Measurements from ENCODE around the gene MANBA.

The MANBA gene

DNA sequence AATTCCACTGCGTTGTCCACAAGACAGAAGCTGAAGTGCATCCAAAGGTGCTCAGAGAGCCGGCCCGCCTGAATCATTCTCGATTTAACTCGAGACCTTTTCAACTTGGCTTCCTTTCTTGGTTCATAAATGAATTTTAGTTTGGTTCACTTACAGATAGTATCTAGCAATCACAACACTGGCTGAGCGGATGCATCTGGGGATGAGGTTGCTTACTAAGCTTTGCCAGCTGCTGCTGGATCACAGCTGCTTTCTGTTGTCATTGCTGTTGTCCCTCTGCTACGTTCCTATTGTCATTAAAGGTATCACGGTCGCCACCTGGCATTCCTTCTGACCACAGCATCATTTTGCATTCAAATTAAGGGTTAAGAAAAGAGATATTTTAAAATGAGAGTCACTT lies 144.1 kb downstream of the MANBA start:
- H3K79me2 ChIP-seq (ENCODE audit: insufficient read depth, low read length) = no peaks in the 10 kb centered on the region
- H3K9ac ChIP-seq (ENCODE audit: low read length) = no peak overlapping the region
- H3F3A ChIP-seq (ENCODE audit: insufficient read depth) = no peaks in the 10 kb centered on the region
- no peaks in the 10 kb centered on the region for H3K9me2 ChIP-seq (replicated peaks; ENCODE audit: insufficient read depth, low read length)
- no peak overlapping the region for H3K4me2 ChIP-seq (ENCODE audit: low read depth, low read length, poor library complexity, severe bottlenecking)
- no peak overlapping the region for H3K27ac ChIP-seq (ENCODE audit: low read depth, low read length)
- H3K27me3 ChIP-seq (ENCODE audit: low read length) = no peaks in the 10 kb centered on the region
- no peaks in the 10 kb centered on the region for H3K9me3 ChIP-seq (ENCODE audit: insufficient read depth, low read length)
- H3K4me3 ChIP-seq (ENCODE audit: insufficient read depth, low read length, poor library complexity, severe bottlenecking) = no peak overlapping the region
- no peak overlapping the region for H2AFZ ChIP-seq (ENCODE audit: low read depth, low read length, severe bottlenecking)
- no peaks in the 10 kb centered on the region for H4K20me1 ChIP-seq (ENCODE audit: low read depth, low read length)
- TF ChIP-seq, protein P1, sequence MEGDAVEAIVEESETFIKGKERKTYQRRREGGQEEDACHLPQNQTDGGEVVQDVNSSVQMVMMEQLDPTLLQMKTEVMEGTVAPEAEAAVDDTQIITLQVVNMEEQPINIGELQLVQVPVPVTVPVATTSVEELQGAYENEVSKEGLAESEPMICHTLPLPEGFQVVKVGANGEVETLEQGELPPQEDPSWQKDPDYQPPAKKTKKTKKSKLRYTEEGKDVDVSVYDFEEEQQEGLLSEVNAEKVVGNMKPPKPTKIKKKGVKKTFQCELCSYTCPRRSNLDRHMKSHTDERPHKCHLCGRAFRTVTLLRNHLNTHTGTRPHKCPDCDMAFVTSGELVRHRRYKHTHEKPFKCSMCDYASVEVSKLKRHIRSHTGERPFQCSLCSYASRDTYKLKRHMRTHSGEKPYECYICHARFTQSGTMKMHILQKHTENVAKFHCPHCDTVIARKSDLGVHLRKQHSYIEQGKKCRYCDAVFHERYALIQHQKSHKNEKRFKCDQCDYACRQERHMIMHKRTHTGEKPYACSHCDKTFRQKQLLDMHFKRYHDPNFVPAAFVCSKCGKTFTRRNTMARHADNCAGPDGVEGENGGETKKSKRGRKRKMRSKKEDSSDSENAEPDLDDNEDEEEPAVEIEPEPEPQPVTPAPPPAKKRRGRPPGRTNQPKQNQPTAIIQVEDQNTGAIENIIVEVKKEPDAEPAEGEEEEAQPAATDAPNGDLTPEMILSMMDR (IDR thresholded peaks at IDR 0.05; ENCODE audit: insufficient read depth, low read length, poor library complexity, severe bottlenecking) = no peak
- TF ChIP-seq EZH2phosphoT487 (conservative IDR thresholded peaks at IDR 0.05; ENCODE audit: low read length) = no peak
- no peaks in the 10 kb centered on the region for H3K36me3 ChIP-seq (ENCODE audit: low read length)

- no peak overlapping the region for H3K27ac ChIP-seq (ENCODE audit: low read depth, low read length)
- H4K20me1 ChIP-seq (ENCODE audit: low read depth, low read length) = no peaks in the 10 kb centered on the region
- no peaks in the 10 kb centered on the region for H3F3A ChIP-seq (ENCODE audit: insufficient read depth)
- no peaks in the 10 kb centered on the region for H3K27me3 ChIP-seq (ENCODE audit: low read length)
- H2AFZ ChIP-seq (ENCODE audit: low read depth, low read length, severe bottlenecking) = no peak overlapping the region
- H3K79me2 ChIP-seq (ENCODE audit: insufficient read depth, low read length) = no peaks in the 10 kb centered on the region
- no peaks in the 10 kb centered on the region for H3K9me2 ChIP-seq (replicated peaks; ENCODE audit: insufficient read depth, low read length)
- TF ChIP-seq EZH2phosphoT487 (conservative IDR thresholded peaks at IDR 0.05; ENCODE audit: low read length) = no peak
- TF ChIP-seq, protein P1 (IDR thresholded peaks at IDR 0.05; ENCODE audit: insufficient read depth, low read length, poor library complexity, severe bottlenecking) = no peak
- no peaks in the 10 kb centered on the region for H3K9me3 ChIP-seq (ENCODE audit: insufficient read depth, low read length)
- H3K4me3 ChIP-seq (ENCODE audit: insufficient read depth, low read length, poor library complexity, severe bottlenecking) = no peak overlapping the region
- H3K9ac ChIP-seq (ENCODE audit: low read length) = no peak overlapping the region
- H3K36me3 ChIP-seq (ENCODE audit: low read length) = no peaks in the 10 kb centered on the region
- H3K4me2 ChIP-seq (ENCODE audit: low read depth, low read length, poor library complexity, severe bottlenecking) = no peak overlapping the region
Measured at GRCh38 chr4:102614801-102615200, 146.0 kb downstream of the MANBA start.

GRCh38 chr4:102612824-102613366 lies 147.9 kb downstream of the MANBA start:
- no peaks in the 10 kb centered on the region for H3K27me3 ChIP-seq (ENCODE audit: low read length)
- H3K27ac ChIP-seq (ENCODE audit: low read depth, low read length) = no peak overlapping the region
- TF ChIP-seq EZH2phosphoT487 (conservative IDR thresholded peaks at IDR 0.05; ENCODE audit: low read length) = no peak
- TF ChIP-seq, protein P1 (IDR thresholded peaks at IDR 0.05; ENCODE audit: insufficient read depth, low read length, poor library complexity, severe bottlenecking) = no peak
- no peaks in the 10 kb centered on the region for H4K20me1 ChIP-seq (ENCODE audit: low read depth, low read length)
- no peaks in the 10 kb centered on the region for H3K9me2 ChIP-seq (replicated peaks; ENCODE audit: insufficient read depth, low read length)
- H3K4me3 ChIP-seq (ENCODE audit: insufficient read depth, low read length, poor library complexity, severe bottlenecking) = no peak overlapping the region
- H2AFZ ChIP-seq (ENCODE audit: low read depth, low read length, severe bottlenecking) = no peak overlapping the region
- H3K79me2 ChIP-seq (ENCODE audit: insufficient read depth, low read length) = no peaks in the 10 kb centered on the region
- no peak overlapping the region for H3K4me2 ChIP-seq (ENCODE audit: low read depth, low read length, poor library complexity, severe bottlenecking)
- H3F3A ChIP-seq (ENCODE audit: insufficient read depth) = no peaks in the 10 kb centered on the region
- no peak overlapping the region for H3K9ac ChIP-seq (ENCODE audit: low read length)
- peaks cover 2% of the 10 kb centered on the region; the same call in 1 of the 2 replicates for H3K36me3 ChIP-seq (ENCODE audit: low read length)
- H3K9me3 ChIP-seq (ENCODE audit: insufficient read depth, low read length) = no peaks in the 10 kb centered on the region
